ENCODE measurements around the gene MOK. TPM values are rescaled to one million over a fixed set of nuclear protein-coding genes. Genes with fewer than 3 reads are reported as not detected.

Gene MOK
- total RNA-seq, 1 donor = 86.1 TPM

DNA sequence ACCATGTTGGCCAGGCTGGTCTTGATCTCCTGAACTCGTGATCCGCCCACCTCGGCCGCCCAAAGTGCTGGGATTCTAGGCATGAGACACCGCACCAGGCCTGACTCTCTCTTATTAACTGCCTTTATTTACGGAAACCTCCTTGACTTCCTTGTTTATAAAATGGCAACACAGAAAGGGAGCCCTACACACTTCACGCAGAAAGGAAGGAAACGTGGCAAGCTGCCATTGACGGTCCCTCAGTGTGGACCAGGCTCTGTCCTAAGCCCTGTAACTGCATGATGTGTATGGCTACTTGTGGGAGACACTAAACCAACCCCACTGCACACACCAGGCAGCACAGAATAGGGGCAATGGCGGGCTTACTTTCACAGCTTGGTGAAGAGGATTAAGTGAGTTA lies 46.1 kb upstream of the MOK start:
- peaks cover 60% of the 10 kb centered on the region for H3K36me3 ChIP-seq (ENCODE audit: insufficient read depth, low read length)

DNA sequence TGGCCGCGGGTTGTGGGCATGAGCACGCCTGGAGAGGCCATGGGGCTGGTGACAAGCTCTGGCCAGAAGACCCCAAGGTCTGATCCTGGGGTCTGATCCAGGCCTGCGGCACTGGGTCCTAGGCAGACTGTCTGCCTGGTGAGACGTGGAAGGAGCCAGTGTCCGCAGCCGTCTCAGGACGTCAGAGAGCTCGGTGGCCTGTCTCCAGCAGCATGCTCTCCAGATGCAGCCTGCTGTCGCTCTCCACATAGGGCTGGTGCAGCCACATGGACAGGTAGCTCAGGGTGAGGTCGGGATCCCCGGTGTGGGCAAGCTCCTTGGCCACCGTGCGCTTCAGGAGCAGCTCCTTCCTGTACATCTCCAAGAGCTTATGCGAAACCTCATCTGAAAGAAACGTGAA lies 43.4 kb upstream of the MOK start:
- Histone ChIP-seq H3K27me3 (ENCODE audit: insufficient read depth, low read length) (no peaks in the 10 kb centered on the region), H3K79me2 (ENCODE audit: insufficient read depth, low read length) (no peaks in the 10 kb centered on the region), H3K9me3 (ENCODE audit: low read depth, low read length) (no peaks in the 10 kb centered on the region), H3K4me2 (ENCODE audit: insufficient read depth, low read length) (no peak overlapping the region), H3K36me3 (ENCODE audit: insufficient read depth, low read length) (peaks cover 55% of the 10 kb centered on the region), H3K27ac (ENCODE audit: low read depth, low read length) (no peak overlapping the region), H3K4me1 (ENCODE audit: insufficient read depth, low read length) (peaks cover 2% of the 10 kb centered on the region), H2AFZ (ENCODE audit: low read length) (no peak overlapping the region), H4K20me1 (ENCODE audit: insufficient read depth, low read length) (peaks cover 4% of the 10 kb centered on the region), H3K4me3 (ENCODE audit: insufficient read depth, low read length) (no peak overlapping the region)
- DNase-seq (ENCODE audit: insufficient read length, low spot score, missing footprints) = no peak
- TF ChIP-seq, protein P1, sequence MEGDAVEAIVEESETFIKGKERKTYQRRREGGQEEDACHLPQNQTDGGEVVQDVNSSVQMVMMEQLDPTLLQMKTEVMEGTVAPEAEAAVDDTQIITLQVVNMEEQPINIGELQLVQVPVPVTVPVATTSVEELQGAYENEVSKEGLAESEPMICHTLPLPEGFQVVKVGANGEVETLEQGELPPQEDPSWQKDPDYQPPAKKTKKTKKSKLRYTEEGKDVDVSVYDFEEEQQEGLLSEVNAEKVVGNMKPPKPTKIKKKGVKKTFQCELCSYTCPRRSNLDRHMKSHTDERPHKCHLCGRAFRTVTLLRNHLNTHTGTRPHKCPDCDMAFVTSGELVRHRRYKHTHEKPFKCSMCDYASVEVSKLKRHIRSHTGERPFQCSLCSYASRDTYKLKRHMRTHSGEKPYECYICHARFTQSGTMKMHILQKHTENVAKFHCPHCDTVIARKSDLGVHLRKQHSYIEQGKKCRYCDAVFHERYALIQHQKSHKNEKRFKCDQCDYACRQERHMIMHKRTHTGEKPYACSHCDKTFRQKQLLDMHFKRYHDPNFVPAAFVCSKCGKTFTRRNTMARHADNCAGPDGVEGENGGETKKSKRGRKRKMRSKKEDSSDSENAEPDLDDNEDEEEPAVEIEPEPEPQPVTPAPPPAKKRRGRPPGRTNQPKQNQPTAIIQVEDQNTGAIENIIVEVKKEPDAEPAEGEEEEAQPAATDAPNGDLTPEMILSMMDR (IDR thresholded peaks at IDR 0.05; ENCODE audit: extremely low read depth, low read depth, low read length) = no peak

More for the DNA sequence above, 46.1 kb upstream of the MOK start:
- Histone ChIP-seq H3K4me2 (ENCODE audit: insufficient read depth, low read length) (no peak overlapping the region), H3K27ac (ENCODE audit: low read depth, low read length) (no peak overlapping the region), H4K20me1 (ENCODE audit: insufficient read depth, low read length) (peaks cover 4% of the 10 kb centered on the region), H3K27me3 (ENCODE audit: insufficient read depth, low read length) (no peaks in the 10 kb centered on the region), H3K4me3 (ENCODE audit: insufficient read depth, low read length) (no peak overlapping the region), H3K9me3 (ENCODE audit: low read depth, low read length) (no peaks in the 10 kb centered on the region), H3K4me1 (ENCODE audit: insufficient read depth, low read length) (peaks cover 2% of the 10 kb centered on the region), H3K79me2 (ENCODE audit: insufficient read depth, low read length) (no peaks in the 10 kb centered on the region), H2AFZ (ENCODE audit: low read length) (no peak overlapping the region)
- DNase-seq (ENCODE audit: insufficient read length, low spot score, missing footprints) = no peak
- TF ChIP-seq, protein P1 (IDR thresholded peaks at IDR 0.05; ENCODE audit: extremely low read depth, low read depth, low read length) = no peak

DNA sequence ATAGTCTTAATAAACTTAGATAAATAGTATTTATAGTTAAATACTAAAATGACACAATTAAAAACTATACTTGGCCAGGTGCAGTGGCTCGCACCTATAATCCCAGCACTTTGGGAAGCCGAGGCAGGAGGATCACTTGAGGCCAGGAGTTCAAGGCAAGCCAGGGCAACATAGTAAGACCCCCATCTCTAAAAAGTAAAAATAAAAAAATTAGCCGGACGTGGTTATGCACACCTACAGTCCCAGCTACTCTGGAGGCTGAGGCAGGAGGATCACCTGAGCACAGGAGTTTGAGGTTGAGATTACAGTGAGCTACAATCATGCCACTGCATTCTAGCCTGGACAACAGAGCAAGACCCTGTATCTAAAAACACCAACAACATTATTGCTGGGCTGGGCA lies 41.7 kb upstream of the MOK start:
- H3K79me2 ChIP-seq (ENCODE audit: insufficient read depth, low read length) = no peaks in the 10 kb centered on the region
- H3K4me2 ChIP-seq (ENCODE audit: insufficient read depth, low read length) = no peak overlapping the region
- no peak overlapping the region for H2AFZ ChIP-seq (ENCODE audit: low read length)
- H3K9me3 ChIP-seq (ENCODE audit: low read depth, low read length) = no peaks in the 10 kb centered on the region
- TF ChIP-seq, protein P1 (IDR thresholded peaks at IDR 0.05; ENCODE audit: extremely low read depth, low read depth, low read length) = no peak
- H3K4me3 ChIP-seq (ENCODE audit: insufficient read depth, low read length) = no peak overlapping the region
- no peak overlapping the region for H3K27ac ChIP-seq (ENCODE audit: low read depth, low read length)
- peaks cover 62% of the 10 kb centered on the region for H3K36me3 ChIP-seq (ENCODE audit: insufficient read depth, low read length)
- peaks cover 4% of the 10 kb centered on the region for H4K20me1 ChIP-seq (ENCODE audit: insufficient read depth, low read length)
- peaks cover 2% of the 10 kb centered on the region for H3K4me1 ChIP-seq (ENCODE audit: insufficient read depth, low read length)
- no peak for DNase-seq (ENCODE audit: insufficient read length, low spot score, missing footprints)
- H3K27me3 ChIP-seq (ENCODE audit: insufficient read depth, low read length) = no peaks in the 10 kb centered on the region

DNA sequence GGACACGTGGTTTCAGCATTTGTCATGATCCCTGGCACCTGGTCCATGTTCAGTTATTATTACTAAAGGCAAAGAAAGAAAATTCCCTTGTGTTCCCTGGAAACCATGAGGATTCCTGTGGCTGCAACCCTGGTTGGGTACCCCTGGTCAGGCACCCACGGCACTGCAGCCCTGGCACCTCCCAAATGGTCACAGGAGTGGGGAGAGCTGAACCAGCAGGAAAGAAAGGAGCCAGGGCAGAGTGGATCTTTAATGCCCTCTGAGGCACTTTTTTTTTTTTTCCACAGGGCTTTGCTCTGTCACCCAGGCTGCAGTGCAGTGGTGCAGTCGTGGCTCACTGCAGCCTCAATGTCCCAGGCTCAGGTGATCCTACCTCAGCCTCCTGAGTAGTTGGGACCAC lies 40.3 kb upstream of the MOK start:
- Histone ChIP-seq H3K79me2 (ENCODE audit: insufficient read depth, low read length) (no peaks in the 10 kb centered on the region), H3K36me3 (ENCODE audit: insufficient read depth, low read length) (peaks cover 62% of the 10 kb centered on the region), H3K4me3 (ENCODE audit: insufficient read depth, low read length) (no peak overlapping the region), H2AFZ (ENCODE audit: low read length) (no peak overlapping the region), H3K9me3 (ENCODE audit: low read depth, low read length) (no peaks in the 10 kb centered on the region), H3K27me3 (ENCODE audit: insufficient read depth, low read length) (no peaks in the 10 kb centered on the region), H3K4me2 (ENCODE audit: insufficient read depth, low read length) (no peak overlapping the region), H3K27ac (ENCODE audit: low read depth, low read length) (no peak overlapping the region), H4K20me1 (ENCODE audit: insufficient read depth, low read length) (no peaks in the 10 kb centered on the region), H3K4me1 (ENCODE audit: insufficient read depth, low read length) (no peaks in the 10 kb centered on the region)
- TF ChIP-seq, protein P1 (IDR thresholded peaks at IDR 0.05; ENCODE audit: extremely low read depth, low read depth, low read length) = no peak
- DNase-seq (ENCODE audit: insufficient read length, low spot score, missing footprints) = no peak

Measured in osteoblast (primary cell).